Cerebellar nuclear complex (tissue), 1 donor: Measurements from ENCODE around the gene TFAM.
"Not testable (repeated sequence)": the region's sequence is repeated elsewhere in the genome, so short reads cannot be mapped to it uniquely, and the experiment has no call there.

Experiments used
- DNase-seq, 2 experiments: peaks; one replicate each; lab custom pipeline; 2025; lab: John Stamatoyannopoulos, UW

TFAM gene

GRCh38 chr10:58372607-58373441 lies 12.4 kb upstream of the TFAM start:
- no peak for DNase-seq

- no peak for DNase-seq
Measured at GRCh38 chr10:58373442-58373827, 11.8 kb upstream of the TFAM start.

- no peak for DNase-seq
Measured at GRCh38 chr10:58382489-58382995, 2.7 kb upstream of the TFAM start.

DNA sequence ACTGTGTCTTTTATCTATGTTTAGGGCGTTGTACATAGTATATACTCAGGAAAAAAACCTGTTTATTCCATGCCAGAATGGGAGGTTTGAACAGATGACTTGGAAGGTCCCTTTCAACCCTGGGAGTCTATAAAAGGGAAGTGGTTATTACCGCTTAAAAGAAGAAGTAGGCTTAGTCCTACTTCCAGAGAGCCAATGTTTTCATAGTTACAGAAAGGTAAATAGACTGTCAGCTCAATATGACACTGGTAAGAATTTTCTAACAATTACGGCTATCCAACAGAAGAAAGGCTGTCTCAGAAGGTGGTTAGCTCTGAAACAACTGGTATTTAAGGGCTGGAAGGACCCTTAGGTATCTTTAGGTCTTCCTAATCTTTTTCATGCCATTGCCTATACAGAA lies 1.1 kb upstream of the TFAM start:
- no peak for DNase-seq

DNA sequence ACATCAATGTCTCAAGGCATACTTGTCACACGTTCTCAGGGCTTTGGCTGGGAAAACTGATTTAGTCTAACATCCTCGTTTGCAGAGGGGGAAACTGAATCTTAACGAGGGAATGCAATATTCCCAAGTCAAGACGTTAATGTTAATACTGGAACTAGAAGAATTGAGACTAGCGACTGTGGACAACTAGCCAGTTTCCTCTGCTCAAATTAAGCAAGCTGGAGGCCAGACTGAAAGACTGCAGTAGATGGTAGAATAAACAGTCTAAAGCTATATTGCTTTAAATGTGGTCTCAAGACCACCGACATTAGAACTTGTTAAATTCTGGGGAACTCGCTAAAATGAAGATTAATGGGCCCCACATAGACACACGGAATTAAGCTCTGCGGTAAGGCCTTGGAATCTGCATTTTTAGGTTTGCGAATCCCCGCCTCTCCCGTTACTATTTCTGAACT lies 639 bp upstream of the TFAM start:
- DNase-seq, result no peak

DNA sequence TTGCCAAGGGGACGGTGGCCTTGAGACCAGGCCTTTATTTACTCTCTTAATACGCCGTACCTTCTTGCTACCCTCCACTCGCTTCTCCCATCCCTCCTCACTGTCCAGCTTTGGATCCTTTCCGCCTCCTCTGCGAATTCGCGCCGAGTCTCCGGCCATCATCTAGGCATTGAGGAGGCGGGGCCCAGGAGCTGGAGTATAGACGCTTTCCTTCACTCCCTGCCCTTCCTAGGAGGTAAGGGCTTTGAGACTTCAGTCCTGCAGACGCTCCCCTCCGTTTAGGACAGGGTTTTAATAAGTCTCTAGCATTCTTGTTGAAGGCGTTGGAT lies 538 bp downstream of the TFAM start:
- no peak for DNase-seq

DNA sequence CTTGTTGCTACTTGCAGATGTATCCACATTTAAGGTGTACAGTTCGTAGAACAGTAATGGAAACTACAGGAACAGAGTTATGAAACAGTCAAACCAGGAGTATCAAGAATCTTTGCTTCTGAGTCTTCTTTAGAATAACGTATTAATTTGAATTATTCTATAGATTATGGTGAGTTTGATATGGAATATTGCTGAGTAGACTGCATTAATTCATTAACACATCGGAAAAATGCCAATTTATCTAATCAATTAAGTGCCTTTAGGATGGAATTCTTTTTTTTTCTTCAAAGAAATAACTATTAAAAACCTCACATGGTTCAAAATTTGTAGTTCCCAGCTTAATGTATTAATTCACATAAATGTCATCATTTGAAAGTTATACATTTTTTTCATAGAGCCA lies 3.8 kb downstream of the TFAM start:
- no peak for DNase-seq

DNA sequence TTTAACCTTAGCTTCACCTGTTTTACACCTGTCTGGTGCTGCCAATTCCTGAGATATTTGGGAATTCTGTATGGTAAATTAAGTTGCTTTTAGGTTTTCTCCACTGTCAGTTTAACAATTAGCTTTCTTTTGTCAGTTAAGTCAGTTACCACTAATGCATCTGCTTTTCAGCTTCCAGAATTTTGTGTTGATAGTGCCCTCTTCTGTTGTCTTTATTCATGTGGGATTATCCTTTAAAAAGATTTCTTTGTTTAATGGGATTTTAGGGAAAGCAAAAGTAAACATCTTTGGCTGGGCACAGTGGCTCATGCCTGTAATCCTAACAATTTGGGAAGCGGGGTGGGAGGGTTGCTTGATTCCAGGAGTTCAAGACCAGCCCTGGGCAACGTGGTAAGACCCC lies 8.1 kb downstream of the TFAM start:
- no peak for DNase-seq

DNA sequence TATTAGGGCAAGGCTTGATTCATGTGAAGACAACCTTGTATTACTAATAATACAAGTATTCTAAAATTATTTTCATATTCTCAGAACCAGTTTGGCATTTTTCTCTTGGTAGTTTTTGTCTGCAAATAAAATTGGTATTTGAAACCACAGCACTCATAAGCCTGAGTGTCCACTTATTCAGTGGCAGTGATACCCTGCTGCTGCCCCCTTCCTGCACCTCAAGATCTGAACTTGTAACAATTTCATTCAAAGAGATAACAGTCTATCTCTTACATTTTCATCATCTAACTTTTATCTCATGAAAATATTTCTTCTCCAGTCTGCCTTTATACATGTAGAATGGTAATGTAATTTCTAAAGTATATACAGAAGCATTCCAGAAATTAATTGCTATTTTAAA lies 9.3 kb downstream of the TFAM start:
- no peak for DNase-seq

GRCh38 chr10:58396057-58396456 lies 10.8 kb downstream of the TFAM start:
- DNase-seq, result no peak

GRCh38 chr10:58397830-58398229 lies 12.6 kb downstream of the TFAM start:
- no peak for DNase-seq

- no peak for DNase-seq
Measured at GRCh38 chr10:58399410-58399809, 14.2 kb downstream of the TFAM start.

DNA sequence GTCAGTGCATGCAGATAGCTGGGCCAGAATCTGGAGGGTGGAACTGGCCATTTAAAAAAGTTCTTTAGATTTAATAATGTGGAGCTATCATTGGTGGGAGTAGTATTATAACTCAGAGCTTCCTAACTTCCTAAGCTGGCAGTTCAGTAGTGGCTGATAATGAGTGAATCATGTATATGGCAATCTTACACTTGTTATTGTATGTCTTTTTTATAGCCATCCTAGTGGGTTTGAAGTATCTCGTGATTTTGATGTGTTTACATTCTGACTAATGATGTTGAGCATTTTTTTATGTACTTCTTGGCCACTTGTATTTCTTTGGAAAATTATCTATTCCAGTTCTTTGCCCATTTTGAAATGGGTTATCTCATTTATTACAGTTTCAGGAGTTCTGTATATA lies 15.4 kb downstream of the TFAM start:
- DNase-seq, result no peak

DNA sequence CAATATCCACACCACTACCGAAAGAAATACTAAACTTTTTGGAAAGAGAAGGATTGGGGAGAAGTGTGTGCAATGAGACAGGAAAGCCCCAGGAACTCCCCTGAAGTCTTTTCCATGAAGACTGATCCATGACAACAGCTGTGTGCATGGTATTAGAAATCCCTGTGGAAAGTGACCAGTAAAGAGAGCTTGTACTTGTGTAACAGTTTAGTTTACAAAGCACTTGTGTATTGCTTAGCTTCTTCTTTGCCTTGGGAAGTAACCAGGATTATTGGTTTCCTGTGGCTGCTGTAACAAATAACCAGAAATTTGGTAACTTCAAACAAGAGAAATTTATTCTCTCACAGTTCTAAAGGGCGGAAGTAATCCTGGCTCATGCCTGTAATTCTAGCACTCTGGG lies 18.8 kb downstream of the TFAM start:
- DNase-seq, result no peak

- DNase-seq, result no peak
Measured at GRCh38 chr10:58409956-58410610, 24.9 kb downstream of the TFAM start.

DNA sequence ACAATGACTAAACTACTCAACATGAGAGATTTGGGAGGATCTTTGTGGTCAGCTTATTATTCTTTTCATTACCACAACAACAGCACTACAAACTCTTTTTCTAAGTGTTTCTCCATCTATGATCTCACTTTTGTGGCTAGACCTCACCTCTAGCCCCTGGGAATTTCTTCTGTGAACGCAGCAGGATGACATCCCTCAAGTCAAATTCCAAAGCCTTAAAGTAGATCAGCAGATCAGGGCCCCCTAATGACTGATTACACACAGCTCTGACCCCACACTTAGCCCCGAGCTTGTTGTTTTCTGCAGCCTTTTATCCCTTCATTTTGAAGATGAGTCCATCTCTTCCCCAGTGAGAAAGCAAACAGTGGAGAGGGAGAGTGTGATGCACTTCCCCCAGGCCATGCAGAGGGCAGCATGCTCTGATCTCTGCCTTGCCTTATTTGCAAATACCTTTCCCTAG lies 27.3 kb downstream of the TFAM start:
- no peak for DNase-seq

DNA sequence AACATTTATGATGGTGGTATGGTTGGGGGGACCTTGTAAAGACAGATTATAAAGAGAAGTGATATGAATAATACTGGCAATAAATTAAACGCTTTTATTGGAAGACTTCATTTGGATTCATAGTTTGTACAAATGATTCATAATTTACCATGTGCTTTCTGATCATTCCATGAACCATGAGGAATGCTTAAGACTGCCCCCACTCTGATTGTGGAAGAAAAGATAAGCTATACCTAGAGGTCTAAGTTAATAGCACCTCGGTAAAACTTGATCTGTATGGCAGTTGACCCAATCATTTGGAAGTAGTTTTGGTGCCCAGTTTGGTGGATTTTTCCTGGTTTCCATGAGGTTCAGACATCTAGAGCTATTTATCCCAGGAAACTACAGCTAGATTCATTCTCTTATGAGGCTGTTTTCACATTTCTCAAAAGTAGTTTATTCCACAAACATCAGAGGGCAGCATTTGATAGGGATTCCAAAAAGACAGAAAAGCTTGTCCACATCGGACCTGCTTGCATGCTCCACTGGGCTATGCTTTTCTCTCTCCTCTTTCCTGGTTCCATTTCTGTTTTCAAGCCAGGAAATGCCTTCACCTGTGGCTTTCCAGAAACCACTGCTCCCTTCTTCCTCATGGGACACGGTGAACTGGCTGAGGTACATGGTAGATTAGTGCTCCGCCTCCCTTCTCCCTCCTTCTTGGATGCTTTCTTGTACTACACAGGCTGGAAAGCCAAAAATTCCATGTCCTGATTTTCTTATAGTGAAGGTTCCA lies 29.2 kb downstream of the TFAM start:
- no peak for DNase-seq

DNA sequence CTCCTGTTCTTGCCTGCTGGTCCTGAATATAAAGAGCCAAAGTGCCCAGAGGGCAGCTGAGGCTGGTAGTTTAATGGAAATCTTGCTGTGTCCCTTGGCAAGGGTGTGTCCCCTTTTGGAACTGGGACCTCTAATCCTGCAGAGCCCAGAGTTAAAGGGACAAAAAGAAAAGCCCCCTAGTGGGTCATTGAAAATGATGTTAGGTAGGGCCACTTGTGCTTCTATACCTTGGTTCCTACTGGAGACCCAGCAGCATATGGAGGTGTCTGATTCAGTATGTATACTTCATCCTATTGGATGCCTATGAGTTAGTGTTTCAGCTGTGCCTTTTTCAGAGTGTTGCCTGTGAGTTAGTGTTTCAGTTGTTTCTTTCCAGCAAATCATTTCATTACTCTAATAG lies 30.5 kb downstream of the TFAM start:
- no peak for DNase-seq

DNA sequence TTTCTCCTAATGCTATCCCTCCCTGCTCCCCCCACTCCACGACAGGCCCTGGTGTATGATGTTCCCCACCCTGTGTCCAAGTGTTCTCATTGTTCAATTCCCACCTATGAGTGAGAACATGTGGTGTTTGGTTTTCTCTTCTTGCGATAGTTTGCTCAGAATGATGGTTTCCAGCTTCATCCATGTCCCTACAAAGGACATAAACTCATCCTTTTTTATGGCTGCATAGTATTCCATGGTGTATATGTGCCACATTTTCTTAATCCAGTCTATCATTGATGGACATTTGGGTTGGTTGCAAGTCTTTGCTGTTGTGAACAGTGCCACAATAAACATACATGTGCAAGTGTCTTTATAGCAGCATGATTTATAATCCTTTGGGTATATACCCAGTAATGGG lies 32.7 kb downstream of the TFAM start:
- not testable (repeated sequence) for DNase-seq

- no peak for DNase-seq
Measured at GRCh38 chr10:58424176-58424575, 39.0 kb downstream of the TFAM start.

DNA sequence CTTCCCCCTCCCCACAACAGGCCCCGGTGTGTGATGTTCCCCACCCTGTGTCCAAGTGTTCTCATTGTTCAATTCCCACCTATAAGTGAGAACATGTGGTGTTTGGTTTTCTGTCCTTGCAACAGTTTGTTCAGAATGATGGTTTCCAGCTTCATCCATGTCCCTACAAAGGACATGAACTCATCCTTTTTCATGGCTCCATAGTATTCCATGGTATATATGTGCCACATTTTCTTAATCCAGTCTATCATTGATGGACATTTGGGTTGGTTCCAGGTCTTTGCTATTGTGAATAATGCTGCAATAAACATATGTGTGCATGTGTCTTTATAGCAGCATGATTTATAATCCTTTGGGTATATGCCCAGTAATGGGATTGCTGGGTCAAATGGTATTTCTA lies 43.2 kb downstream of the TFAM start:
- DNase-seq, result not testable (repeated sequence)

GRCh38 chr10:58431903-58432302 lies 46.7 kb downstream of the TFAM start:
- DNase-seq, result no peak

GRCh38 chr10:58433066-58433465 lies 47.9 kb downstream of the TFAM start:
- no peak for DNase-seq
